Ascending aorta (tissue), 2 donors: ENCODE data around the gene PEDS1. TPM values are rescaled to one million over a fixed set of nuclear protein-coding genes. Genes with fewer than 3 reads are reported as not detected.

Experiments used
- DNase-seq, 2 donors: peaks; one replicate each; pipeline ENCODE4 v3.0.0-alpha.2; 2019; ENCODE audit warnings: low spot score in 2 of 2
- H3K27ac ChIP-seq, 2 donors: fragments of 200-600 bp; sonication (generic); one replicate each; pipeline ENCODE4 v1.5.1; 2016 to 2017; ENCODE audit warnings: mild to moderate bottlenecking in 1 of 2
- H3K27me3 ChIP-seq: fragments of 200-600 bp; sonication (generic); one replicate; pipeline ENCODE4 v1.5.1; 2017
- H3K36me3 ChIP-seq, 2 donors: fragments of 200-600 bp; sonication (generic); one replicate each; pipeline ENCODE4 v1.5.1; 2016
- H3K4me1 ChIP-seq, 2 donors: fragments of 200-600 bp; sonication (generic); one replicate each; pipeline ENCODE4 v1.5.1; 2016 to 2017; ENCODE audit warnings: mild to moderate bottlenecking in 1 of 2
- H3K4me3 ChIP-seq, 2 donors: fragments of 200-600 bp; sonication (generic); one replicate each; pipeline ENCODE4 v1.5.1; 2016 to 2017; ENCODE audit warnings: mild to moderate bottlenecking in 1 of 2
- H3K9me3 ChIP-seq, 2 donors: fragments of 200-600 bp; sonication (generic); one replicate each; pipeline ENCODE4 v1.5.1; 2016
- intact Hi-C: fragments of 100-400 bp; cut with DNase I; formaldehyde crosslinking; loops from one replicate; pipeline ENCODE4 v1.15.1; 2023
- total RNA-seq: library from RNA; depleted of rRNA; stranded (reverse); fragments of >200 nt; gene quantifications from one replicate; pipeline ENCODE4 v1.1.0, GENCODE V29; 2016
- TF ChIP-seq, protein P1 (sequence below), 3 experiments: fragments of 200-600 bp in 2 of 3; fragments of 450-650 bp in 1 of 3; sonication (generic) in 2 of 3; IDR thresholded peaks; one replicate each; pipeline ENCODE4 v1.5.1; 2016 to 2019; ENCODE audit warnings: antibody characterized with exemption in 3 of 3, mild to moderate bottlenecking in 1 of 3, moderate library complexity in 1 of 3

The PEDS1 gene
- total RNA-seq, 1 donor from 2014 or later, result 23.9 TPM

DNA sequence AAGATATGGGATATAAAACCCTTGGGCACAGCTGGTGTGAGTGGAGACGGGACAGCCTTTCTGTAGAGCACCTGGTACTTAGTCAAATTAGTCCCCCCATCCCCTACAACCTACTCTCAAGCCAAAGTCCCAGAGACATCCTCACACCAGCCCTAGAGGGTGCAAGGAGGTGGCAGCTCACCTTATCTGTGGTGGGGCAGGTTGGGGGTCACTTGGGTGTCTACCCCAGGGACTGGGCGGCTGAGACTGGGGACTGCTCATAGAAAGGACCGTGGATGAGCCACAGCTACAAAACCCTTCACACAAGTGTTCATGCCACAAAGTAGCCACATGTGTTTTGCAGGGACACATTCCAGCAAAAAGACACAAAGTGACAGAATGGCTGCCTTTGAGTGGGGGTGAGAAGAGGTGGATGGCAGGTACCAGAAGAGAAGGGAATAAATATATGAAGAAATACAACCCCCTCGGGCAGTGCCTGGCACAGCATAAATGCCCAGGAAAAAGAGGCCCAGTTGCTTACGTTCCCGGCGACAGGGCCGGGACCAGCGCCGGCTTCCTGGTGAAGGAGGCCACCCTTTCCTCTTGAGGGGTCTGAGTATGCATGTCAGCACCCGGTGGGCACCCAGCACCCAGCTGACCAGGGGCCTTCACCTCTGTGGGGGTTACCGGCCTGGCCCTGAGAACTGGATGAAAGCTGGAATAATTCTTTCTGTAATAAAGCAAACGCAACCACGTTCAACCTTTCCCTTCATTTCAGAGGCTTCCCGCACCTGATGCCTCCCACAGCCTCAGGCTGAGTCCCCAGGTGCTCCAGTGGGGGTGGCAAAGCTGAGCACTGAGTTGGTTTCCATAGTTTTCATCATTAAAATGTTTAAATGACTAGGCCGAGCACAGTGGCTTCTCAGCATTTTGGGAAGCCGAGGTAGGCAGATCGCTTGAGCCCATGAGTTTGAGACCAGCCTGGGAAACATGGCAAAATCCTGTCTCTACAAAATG lies 22.7 kb upstream of the PEDS1 start:
- no peak overlapping the region for H3K27ac ChIP-seq
- peaks cover 3 to 7% of the 10 kb centered on the region in 2 donors for H3K4me1 ChIP-seq
- H3K9me3 ChIP-seq, result no peaks in the 10 kb centered on the region
- no peak for DNase-seq
- H3K4me3 ChIP-seq, result no peak overlapping the region
- H3K27me3 ChIP-seq, result no peaks in the 10 kb centered on the region
- H3K36me3 ChIP-seq, result no peaks in the 10 kb centered on the region
- intact Hi-C loops, result no loop called here
- TF ChIP-seq, protein P1, sequence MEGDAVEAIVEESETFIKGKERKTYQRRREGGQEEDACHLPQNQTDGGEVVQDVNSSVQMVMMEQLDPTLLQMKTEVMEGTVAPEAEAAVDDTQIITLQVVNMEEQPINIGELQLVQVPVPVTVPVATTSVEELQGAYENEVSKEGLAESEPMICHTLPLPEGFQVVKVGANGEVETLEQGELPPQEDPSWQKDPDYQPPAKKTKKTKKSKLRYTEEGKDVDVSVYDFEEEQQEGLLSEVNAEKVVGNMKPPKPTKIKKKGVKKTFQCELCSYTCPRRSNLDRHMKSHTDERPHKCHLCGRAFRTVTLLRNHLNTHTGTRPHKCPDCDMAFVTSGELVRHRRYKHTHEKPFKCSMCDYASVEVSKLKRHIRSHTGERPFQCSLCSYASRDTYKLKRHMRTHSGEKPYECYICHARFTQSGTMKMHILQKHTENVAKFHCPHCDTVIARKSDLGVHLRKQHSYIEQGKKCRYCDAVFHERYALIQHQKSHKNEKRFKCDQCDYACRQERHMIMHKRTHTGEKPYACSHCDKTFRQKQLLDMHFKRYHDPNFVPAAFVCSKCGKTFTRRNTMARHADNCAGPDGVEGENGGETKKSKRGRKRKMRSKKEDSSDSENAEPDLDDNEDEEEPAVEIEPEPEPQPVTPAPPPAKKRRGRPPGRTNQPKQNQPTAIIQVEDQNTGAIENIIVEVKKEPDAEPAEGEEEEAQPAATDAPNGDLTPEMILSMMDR (IDR thresholded peaks at IDR 0.05), result no peak

DNA sequence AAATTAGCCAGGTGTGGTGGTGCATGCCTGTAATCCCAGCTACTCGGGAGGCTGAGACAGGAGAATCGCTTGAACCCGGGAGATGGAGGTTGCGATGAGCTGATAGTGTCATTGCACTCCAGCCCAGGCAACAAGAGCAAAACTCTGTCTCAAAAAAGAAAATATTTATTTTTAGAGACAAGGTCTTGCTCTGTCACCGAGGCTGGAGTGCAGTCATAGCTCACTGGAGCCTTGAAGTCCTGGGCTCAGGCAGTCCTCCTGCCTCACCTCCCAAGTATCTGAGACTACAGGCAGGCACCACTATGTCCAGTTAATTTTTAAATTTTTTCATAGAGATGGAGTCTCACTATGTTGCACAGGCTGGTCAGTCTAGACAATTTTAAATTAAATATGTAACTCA lies 20.9 kb upstream of the PEDS1 start:
- H3K4me1 ChIP-seq, result peaks cover 3 to 7% of the 10 kb centered on the region in 2 donors
- no peaks in the 10 kb centered on the region for H3K27me3 ChIP-seq
- no peak overlapping the region for H3K27ac ChIP-seq
- TF ChIP-seq, protein P1 (IDR thresholded peaks at IDR 0.05), result no peak
- H3K9me3 ChIP-seq, result no peaks in the 10 kb centered on the region
- H3K4me3 ChIP-seq, result no peak overlapping the region
- no peak for DNase-seq
- H3K36me3 ChIP-seq, result no peaks in the 10 kb centered on the region
- intact Hi-C loops, result no loop called here

DNA sequence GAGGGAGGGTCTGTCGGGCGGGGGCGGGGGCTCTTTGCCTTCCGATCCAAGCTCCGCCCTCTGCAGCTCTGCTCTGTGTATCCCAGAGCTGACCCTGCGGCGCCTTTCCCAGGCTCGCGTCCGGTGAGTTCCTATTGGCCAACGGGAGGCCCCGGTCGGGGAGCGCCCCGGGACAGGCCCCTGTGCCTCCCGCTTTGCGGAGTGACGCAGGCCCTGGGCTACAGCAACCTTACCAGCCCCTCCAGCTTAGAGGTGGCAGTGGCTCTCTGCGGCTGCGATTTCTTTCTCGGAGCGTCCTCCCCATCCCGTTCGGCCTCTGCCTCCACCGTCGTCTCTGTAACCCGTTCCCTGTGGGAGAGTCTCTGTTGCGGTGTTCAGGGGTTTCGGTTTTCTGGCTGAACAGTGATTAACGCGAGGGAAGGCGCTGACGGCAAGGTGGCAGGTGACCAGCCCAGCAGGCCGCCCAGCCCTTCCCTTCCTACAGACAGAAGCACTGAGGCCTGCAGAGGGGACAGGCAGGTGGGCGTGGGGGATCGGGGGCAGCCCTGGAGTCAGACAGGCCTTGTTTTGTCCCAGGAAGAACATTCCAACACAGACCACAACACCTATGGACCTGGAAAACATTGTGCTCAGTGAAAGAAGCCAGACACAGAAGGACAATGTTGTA lies 19.0 kb upstream of the PEDS1 start:
- Histone ChIP-seq H3K4me1 (peaks cover 3 to 7% of the 10 kb centered on the region in 2 donors), H3K36me3 (no peaks in the 10 kb centered on the region), H3K27ac (peak overlapping the region; percentile 78 to 86), H3K9me3 (no peaks in the 10 kb centered on the region), H3K4me3 (peak overlapping the region; percentile 65 to 68), H3K27me3 (no peaks in the 10 kb centered on the region)
- DNase-seq, result peak; percentile 66 to 92
- TF ChIP-seq, protein P1 (IDR thresholded peaks at IDR 0.05), result no peak
- intact Hi-C loops, result no loop called here

DNA sequence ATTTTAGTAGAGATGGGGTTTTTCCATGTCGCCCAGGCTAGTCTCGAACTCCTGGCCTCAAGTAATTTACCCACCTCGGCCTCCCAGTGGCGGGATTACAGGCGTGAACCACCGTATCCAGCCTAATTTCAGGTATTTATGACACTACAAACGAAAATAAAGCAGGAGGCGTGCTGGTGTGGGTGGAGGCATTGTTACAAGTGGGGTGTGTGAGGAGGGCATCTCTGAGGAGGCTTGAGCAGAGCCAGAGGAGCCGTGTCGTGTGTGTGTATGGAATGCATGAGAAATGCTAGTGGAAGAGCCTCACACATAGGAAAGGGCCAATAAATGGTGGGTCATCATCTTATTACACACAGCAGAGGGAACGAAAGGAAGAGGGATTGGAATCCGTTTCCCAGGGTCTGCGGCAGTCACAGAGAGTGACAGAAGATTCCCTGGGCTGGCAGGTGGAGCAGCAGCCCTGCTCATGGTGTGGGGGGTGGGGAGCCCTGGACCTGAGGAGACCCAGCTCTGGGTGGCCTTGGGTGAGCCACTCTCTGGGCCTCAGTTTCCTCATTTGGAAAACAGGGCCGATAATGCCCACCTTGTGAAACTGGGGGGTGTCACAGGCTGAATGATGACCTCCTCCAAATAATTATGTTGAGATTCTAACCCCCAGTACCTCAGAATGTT lies 17.2 kb upstream of the PEDS1 start:
- intact Hi-C loops, result no loop called here
- H3K27me3 ChIP-seq, result no peaks in the 10 kb centered on the region
- H3K4me1 ChIP-seq, result peaks cover 10 to 16% of the 10 kb centered on the region in 2 donors
- no peak overlapping the region for H3K4me3 ChIP-seq
- DNase-seq, result no peak
- no peaks in the 10 kb centered on the region for H3K36me3 ChIP-seq
- TF ChIP-seq, protein P1 (IDR thresholded peaks at IDR 0.05), result no peak
- H3K9me3 ChIP-seq, result no peaks in the 10 kb centered on the region
- H3K27ac ChIP-seq, result no peak overlapping the region

DNA sequence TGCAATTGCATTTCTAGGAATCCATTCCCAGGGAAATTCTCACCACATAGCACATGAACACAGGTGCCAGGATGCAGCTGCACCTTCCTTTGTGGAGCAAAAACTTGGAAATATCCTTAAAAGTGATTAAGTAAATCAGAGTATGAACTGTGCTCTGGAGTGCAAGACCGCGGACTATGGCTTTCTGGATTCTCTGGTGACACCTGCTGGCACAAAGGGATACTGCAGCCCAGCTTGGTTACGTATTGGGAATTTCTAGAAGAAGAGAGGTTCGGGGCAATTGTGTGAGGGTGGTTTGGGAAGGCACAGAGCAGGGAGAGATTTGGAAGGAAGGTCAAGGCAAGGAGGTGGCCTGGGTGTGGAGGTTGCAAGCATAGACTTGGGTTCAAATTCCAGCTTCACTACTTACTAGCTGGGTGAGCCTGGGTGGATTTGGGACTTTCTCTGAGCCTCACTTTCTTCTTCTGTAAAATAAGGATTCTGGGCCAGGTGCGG lies 15.9 kb upstream of the PEDS1 start:
- no peaks in the 10 kb centered on the region for H3K36me3 ChIP-seq
- no peaks in the 10 kb centered on the region for H3K9me3 ChIP-seq
- peaks cover 13 to 20% of the 10 kb centered on the region in 2 donors for H3K4me1 ChIP-seq
- no peak overlapping the region for H3K4me3 ChIP-seq
- H3K27ac ChIP-seq, result no peak overlapping the region
- peak in 1 of 2 donors; percentile 92 for DNase-seq
- H3K27me3 ChIP-seq, result no peaks in the 10 kb centered on the region
- intact Hi-C loops, result loop anchor here (1.0 to 5.0 kb wide), 3 partner anchors 39 to 187 kb away; partner anchors contain the start of gene SNAI1
- TF ChIP-seq, protein P1 (IDR thresholded peaks at IDR 0.05), result peak; percentile 86 to 97 (median 91)
